Measurements from ENCODE around the gene NTM. TPM values are rescaled to one million over a fixed set of nuclear protein-coding genes. Genes with fewer than 3 reads are reported as not detected.

Gene NTM
- total and polyA plus RNA-seq, 7 donors: 0.07 to 1.1 (median 0.22) TPM; not detected in 2

GRCh38 chr11:131792243-131792642, 421.8 kb downstream of the NTM start:
- H3K27me3 ChIP-seq (ENCODE audit: insufficient read depth in 3 of 3, low read length in 2 of 3): no peaks in the 10 kb centered on the region
- 54 to 58% (median 55%) methylated on average over 3 of the region's 3 CpGs for WGBS, 3 donors
- DNase-seq: no peak
- H3K9me3 ChIP-seq: no peaks in the 10 kb centered on the region
- no peak overlapping the region for H3K4me3 ChIP-seq
- intact Hi-C loops (cut with DNase I): no loop called here
- no peaks in the 10 kb centered on the region for H3K36me3 ChIP-seq (ENCODE audit: insufficient read depth in 1 of 2, low read depth in 1 of 2)
- no peaks in the 10 kb centered on the region for H3K4me1 ChIP-seq
- no peak overlapping the region for H3K27ac ChIP-seq
- ATAC-seq: no peak
- no peak for TF ChIP-seq CTCF (IDR thresholded peaks at IDR 0.05)

GRCh38 chr11:131796089-131796488, 425.7 kb downstream of the NTM start:
- intact Hi-C loops (cut with DNase I): no loop called here
- DNase-seq: no peak
- no peak for TF ChIP-seq CTCF (IDR thresholded peaks at IDR 0.05)
- ATAC-seq: no peak
- Histone ChIP-seq H3K36me3 (ENCODE audit: insufficient read depth in 1 of 2, low read depth in 1 of 2) (no peaks in the 10 kb centered on the region), H3K4me1 (no peaks in the 10 kb centered on the region), H3K4me3 (no peak overlapping the region), H3K27me3 (ENCODE audit: insufficient read depth in 3 of 3, low read length in 2 of 3) (no peaks in the 10 kb centered on the region), H3K27ac (no peak overlapping the region), H3K9me3 (no peaks in the 10 kb centered on the region)
- 72 to 79% (median 77%) methylated on average over 7 of the region's 7 CpGs for WGBS, 3 donors

- Histone ChIP-seq H3K27ac (no peak overlapping the region), H3K4me3 (no peak overlapping the region), H3K9me3 (no peaks in the 10 kb centered on the region), H3K36me3 (ENCODE audit: insufficient read depth in 1 of 2, low read depth in 1 of 2) (no peaks in the 10 kb centered on the region), H3K27me3 (ENCODE audit: insufficient read depth in 3 of 3, low read length in 2 of 3) (no peaks in the 10 kb centered on the region), H3K4me1 (no peaks in the 10 kb centered on the region)
- intact Hi-C loops (cut with DNase I): no loop called here
- ATAC-seq (no peak), DNase-seq (no peak)
- no peak for TF ChIP-seq CTCF (IDR thresholded peaks at IDR 0.05)
- WGBS, 3 donors: 65 to 70% (median 65%) methylated on average over 5 of the region's 5 CpGs
Measured at GRCh38 chr11:131796541-131796940, 426.1 kb downstream of the NTM start.

- intact Hi-C loops (cut with DNase I): no loop called here
- Histone ChIP-seq H3K27me3 (ENCODE audit: insufficient read depth in 3 of 3, low read length in 2 of 3) (no peaks in the 10 kb centered on the region), H3K4me3 (no peak overlapping the region), H3K27ac (no peak overlapping the region), H3K9me3 (no peaks in the 10 kb centered on the region), H3K36me3 (ENCODE audit: insufficient read depth in 1 of 2, low read depth in 1 of 2) (no peaks in the 10 kb centered on the region), H3K4me1 (no peaks in the 10 kb centered on the region)
- 87 to 96% (median 90%) methylated on average over 2 of the region's 2 CpGs for WGBS, 3 donors
- no peak for TF ChIP-seq CTCF (IDR thresholded peaks at IDR 0.05)
- ATAC-seq (no peak), DNase-seq (no peak)
Measured at GRCh38 chr11:131800452-131800851, 430.0 kb downstream of the NTM start.

- 61 to 64% (median 62%) methylated on average over 9 of the region's 9 CpGs for WGBS, 3 donors
- no peaks in the 10 kb centered on the region for H3K4me1 ChIP-seq
- no peak for DNase-seq
- no peaks in the 10 kb centered on the region for H3K9me3 ChIP-seq
- no peak for TF ChIP-seq CTCF (IDR thresholded peaks at IDR 0.05)
- intact Hi-C loops (cut with DNase I): no loop called here
- H3K36me3 ChIP-seq (ENCODE audit: insufficient read depth in 1 of 2, low read depth in 1 of 2): no peaks in the 10 kb centered on the region
- no peak overlapping the region for H3K4me3 ChIP-seq
- no peak overlapping the region for H3K27ac ChIP-seq
- no peak for ATAC-seq
- H3K27me3 ChIP-seq (ENCODE audit: insufficient read depth in 3 of 3, low read length in 2 of 3): no peaks in the 10 kb centered on the region
Measured at GRCh38 chr11:131802440-131803115, 432.2 kb downstream of the NTM start.

Data from psoas muscle (tissue), 8 donors.